Stimulated activated CD4-positive, alpha-beta T cell treated with anti-CD3 and anti-CD28 coated beads, Interleukin-12 subunit alpha, Interleukin-12 subunit beta, amount 100 ng/mL, for 24 hours (primary cell): Measurements from ENCODE around the gene EGLN3.

Experiments used
- DNase-seq, 2 experiments: peaks; one replicate each; pipeline ENCODE4 v3.0.0-alpha.2; 2020; ENCODE audit warnings: low read depth in 2 of 2

Gene EGLN3

DNA sequence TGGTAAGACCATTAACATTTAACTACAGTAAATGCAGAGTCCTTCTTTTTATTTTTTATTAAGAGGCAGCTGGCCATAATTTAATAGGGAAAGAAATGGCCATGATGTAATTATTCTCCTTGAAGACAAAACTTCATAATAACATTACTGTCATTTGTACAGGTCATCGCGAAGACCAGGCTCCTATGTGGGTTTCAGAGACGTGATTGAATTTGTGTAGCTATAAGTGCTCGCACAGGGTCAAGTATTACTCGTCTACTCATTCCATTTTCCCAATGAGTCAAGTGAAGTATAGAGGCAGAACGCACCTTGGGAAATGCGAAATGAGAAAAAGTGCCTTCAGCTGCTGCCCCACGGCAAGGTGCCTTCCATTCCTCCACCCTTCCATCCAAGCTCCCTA is 40.4 kb downstream of the EGLN3 start:
- DNase-seq = no peak

GRCh38 chr14:33909380-33910084 is 41.3 kb downstream of the EGLN3 start:
- no peak for DNase-seq

- no peak for DNase-seq
Observed at GRCh38 chr14:33908540-33909223, 42.2 kb downstream of the EGLN3 start.

DNA sequence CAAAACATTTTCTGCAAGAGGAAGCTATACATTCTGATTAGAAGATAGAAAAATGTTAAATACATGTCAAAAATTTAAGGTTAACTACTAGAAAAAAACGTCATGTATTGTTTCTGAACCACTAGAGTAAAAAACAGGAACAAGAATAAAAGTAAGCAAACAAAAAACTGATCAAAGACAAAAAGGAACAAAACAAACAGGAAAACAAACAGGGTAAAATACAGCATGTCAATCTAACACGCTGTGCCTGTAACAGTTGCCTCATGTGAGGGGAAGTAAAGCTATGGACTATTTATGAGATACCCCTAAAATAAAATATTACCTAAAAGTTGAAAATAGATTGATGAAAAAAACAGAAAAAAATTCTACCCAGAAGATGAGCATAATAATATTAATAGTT is 43.9 kb downstream of the EGLN3 start:
- DNase-seq = no peak

GRCh38 chr14:33904609-33905008 is 46.3 kb downstream of the EGLN3 start:
- DNase-seq = no peak

DNA sequence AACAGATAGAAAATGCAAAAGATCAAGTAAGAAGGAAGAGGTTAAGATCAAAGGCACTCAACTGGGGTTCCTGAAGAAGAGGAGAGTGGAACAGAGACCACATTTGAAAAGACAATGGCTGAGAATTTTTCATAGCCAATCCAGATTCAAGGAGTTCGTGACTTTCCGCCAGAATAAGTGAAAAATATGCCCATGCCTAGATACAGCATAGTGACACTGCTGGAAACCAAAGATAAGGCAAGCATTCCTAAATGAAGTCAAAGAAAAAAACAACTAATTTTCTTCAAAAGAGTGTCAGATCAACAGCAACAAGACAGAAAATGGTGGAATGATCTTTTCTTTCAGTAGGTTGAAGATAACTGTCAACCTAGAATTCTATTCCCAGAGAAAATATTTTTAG is 47.5 kb downstream of the EGLN3 start:
- DNase-seq = no peak

- DNase-seq = no peak
Observed at GRCh38 chr14:33902363-33902762, 48.5 kb downstream of the EGLN3 start.

DNA sequence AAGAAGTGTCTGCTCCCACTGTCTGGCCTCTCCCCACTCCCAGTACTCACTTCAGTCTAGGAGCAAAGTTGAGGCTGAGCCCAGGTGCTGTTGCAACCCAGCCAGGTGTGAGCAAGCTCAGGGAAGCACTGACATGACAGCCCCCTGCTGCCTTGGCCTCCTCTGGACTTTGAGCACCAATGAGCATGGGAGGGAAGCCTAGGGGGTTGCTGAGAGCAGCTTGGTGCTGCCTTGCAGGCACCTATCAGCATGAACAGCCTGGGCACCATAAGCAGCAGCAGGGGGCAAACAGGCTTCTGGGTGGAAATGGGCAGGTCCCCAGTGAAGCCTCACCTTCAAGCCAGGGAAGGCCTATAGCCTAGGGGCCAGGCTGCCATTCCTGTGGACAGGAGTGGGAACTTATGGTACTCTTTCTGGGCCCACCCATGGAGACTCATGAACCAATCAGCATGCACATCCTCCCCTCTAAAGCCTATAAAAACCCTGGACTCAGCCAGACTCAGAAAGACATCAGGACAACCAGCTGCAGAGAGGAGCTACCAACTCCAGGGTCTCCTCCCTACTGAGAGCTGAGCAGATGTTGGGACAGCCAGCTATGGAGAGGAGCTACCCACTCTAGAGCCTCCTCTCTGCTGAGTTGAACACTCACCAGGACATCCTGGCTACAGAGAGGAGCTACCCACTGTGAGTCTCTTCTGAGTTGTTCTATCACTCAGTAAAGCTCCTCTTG is 49.3 kb downstream of the EGLN3 start:
- no peak for DNase-seq

DNA sequence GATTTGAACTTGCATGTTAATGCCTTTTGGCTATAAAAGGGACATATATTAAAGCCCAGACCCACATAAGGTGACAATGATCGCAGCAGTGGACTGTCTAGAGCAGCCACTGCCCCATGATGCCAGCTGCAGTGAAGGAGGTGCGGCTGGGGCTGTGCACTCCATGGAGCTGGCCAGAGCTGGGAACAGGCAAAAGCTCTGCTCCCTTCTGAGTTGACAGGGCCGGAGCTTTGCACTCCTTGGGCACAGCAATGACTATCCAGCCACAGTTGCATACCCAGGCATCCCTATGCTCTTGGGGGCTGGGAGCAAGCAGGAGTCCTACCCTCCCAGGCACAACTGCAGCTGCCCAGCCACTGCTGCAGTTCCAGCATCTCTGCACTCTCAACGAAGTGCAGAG is 50.2 kb downstream of the EGLN3 start:
- DNase-seq = no peak

- DNase-seq = no peak
Observed at GRCh38 chr14:33899723-33900341, 51.0 kb downstream of the EGLN3 start.

- DNase-seq = no peak
Observed at GRCh38 chr14:33897878-33898535, 52.9 kb downstream of the EGLN3 start.

DNA sequence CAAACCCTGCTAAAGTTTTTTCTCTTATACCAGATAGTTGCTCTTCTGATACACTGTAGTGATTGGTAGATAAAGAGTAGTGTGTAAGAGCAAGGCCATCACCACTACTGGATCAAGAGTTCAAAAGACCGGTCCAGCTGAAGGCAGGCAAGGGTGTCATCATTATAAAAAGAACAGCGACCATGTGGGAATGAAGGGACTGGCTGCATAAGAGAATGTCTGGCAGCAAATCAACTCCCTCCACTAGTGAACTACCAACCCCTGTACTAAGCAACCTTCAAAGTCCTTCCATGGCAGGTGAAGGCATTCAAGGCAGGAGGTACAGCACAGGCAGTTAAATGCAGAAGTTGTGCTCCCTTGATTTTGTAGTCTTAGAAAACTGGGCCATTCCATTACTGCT is 53.5 kb downstream of the EGLN3 start:
- no peak for DNase-seq

GRCh38 chr14:33894339-33894738 is 56.5 kb downstream of the EGLN3 start:
- DNase-seq = no peak

DNA sequence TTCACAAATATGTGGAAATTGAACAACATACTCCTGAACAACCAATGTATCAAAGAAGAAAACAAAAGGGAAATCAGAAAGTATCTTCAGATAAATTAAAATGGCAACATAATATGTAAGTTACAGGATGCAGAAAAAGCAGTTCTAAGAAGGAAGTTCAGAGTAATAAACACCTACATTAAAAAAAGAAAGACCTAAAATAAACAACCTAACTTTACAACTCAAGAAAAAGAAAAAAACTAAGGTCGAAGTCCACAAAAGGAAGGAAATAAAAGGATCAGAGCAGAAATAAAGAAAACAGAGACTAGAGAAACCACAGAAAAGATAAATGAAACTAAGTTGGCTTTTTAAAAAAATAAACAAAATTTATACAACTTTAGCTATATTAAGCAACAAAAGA is 59.2 kb downstream of the EGLN3 start:
- DNase-seq = no peak

DNA sequence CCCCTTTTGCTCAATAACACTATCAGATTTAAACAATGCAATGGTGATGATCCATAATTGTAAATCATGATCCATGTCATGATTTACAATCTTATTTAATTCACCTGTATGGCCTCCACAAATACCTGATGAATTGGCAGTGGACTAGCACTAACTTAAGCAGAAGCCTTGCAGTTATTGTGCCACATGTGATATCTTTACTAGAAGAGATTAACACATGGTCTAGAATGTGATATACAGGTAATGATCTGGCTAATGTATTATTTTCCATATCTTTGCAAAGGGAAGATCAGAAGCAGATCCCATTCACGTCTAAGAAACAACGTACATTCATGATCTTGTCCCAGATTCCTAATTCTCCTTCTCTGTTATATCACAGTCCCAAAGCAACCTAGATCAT is 66.0 kb downstream of the EGLN3 start:
- no peak for DNase-seq

GRCh38 chr14:33880330-33880729 is 70.5 kb downstream of the EGLN3 start:
- no peak for DNase-seq

GRCh38 chr14:33879684-33880286 is 71.1 kb downstream of the EGLN3 start:
- DNase-seq = no peak

DNA sequence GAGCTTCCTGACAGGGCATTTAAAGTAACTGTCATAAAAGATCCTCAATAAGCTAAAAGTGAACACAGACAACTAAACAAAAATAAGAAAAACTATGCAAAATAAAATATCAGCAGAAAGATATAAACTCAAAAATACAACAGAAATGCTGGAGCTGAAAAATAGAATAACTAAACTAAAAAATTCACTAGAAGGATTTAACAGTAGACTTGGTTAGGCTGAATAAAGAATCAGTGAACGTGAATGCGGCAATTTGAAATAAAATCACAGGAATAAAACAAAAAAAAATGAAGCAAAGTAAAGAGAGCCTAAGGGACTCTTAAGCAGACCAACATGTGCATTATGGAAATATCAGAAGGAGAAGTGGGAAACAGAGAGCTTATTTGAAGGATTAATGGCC is 74.6 kb downstream of the EGLN3 start:
- no peak for DNase-seq
